22Rv1 (cell line): ENCODE measurements around the gene UBE2E1.

Source experiments
- CTCF ChIP-seq: fragments of 450-650 bp; IDR thresholded peaks from 2 replicates; pipeline ENCODE4 v1.5.1; 2017; ENCODE audit warnings: mild to moderate bottlenecking
- ZFX ChIP-seq: fragments of 450-650 bp; IDR thresholded peaks from 2 replicates; pipeline ENCODE4 v1.6.1; 2017; ENCODE audit warnings: antibody characterized with exemption, borderline replicate concordance

DNA sequence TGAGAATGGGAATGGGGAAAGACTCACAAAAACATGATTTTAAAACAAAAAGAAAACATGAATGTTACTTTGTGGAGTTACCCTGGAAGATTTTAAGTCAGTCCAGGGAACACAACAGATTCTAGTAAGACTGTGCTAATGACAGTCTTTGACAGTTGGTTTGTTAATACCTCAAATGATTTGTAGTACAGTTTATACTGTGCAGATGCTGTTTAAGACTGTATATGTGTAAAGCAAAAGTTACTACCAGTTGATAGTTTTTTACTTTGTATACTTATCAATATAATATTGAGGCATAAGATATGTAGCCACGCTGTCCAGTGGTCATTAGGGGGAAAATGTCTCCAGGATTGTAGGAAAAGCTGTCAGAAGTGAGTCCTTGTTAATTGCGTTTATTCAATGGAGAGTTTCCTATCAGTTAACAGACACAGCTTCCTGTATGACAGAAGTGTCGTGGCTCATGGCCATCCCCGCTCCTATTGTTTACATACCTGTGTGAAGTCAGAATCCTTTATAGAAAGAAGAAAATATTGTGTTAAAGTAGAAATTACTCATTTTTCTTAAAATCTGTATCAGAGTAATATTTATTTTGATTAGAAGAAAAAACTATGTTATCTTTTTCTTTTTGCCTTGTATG is 75.1 kb downstream of the UBE2E1 start:
- TF ChIP-seq CTCF: no peak
- no peak for TF ChIP-seq ZFX
